SH-SY5Y (cell line): ENCODE results near the gene SLC25A22.

Experiments used
- GATA2 ChIP-seq: IDR thresholded peaks from 2 replicates; pipeline ENCODE4 v1.6.1; 2011; ENCODE audit warnings: mild to moderate bottlenecking, low read depth, low read length
- GATA3 ChIP-seq: IDR thresholded peaks from 2 replicates; pipeline ENCODE4 v1.6.1; 2011; ENCODE audit warnings: low read depth, mild to moderate bottlenecking, low read length, moderate library complexity

GRCh38 chr11:794013-794765, 3.9 kb downstream of the SLC25A22 start:
- TF ChIP-seq GATA3 (no peak), GATA2 (no peak)
